Superior temporal gyrus (tissue), 1 donor: ENCODE measurements around the gene UBAC2.
"Not testable (repeated sequence)": the region's sequence is repeated elsewhere in the genome, so short reads cannot be mapped to it uniquely, and the experiment has no call there.

ENCODE experiments used
- DNase-seq: peaks from one replicate; pipeline ENCODE4 v3.0.0-alpha.2; 2016; ENCODE audit errors: extremely low spot score

Gene UBAC2

DNA sequence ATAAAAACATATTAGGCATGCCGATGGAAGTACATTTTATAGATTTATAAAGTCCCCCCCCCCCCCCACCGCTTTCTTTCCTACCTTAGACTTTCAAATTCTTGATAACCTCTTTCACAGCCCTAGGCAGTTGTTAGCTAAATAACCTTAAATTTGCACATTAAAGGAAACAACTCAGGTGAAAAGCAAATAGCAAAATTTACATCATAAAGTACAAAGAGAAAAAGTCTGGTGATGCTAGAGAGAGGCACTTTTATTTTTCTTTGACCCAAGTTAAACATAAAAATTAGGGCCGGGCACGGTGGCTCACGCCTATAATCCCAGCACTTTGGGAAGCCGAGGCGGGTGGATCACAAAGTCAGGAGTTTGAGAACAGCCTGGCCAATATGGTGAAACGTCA, 15.0 kb upstream of the UBAC2 start:
- no peak for DNase-seq

GRCh38 chr13:99190147-99190985, 10.3 kb upstream of the UBAC2 start:
- DNase-seq = peak; percentile 60

DNA sequence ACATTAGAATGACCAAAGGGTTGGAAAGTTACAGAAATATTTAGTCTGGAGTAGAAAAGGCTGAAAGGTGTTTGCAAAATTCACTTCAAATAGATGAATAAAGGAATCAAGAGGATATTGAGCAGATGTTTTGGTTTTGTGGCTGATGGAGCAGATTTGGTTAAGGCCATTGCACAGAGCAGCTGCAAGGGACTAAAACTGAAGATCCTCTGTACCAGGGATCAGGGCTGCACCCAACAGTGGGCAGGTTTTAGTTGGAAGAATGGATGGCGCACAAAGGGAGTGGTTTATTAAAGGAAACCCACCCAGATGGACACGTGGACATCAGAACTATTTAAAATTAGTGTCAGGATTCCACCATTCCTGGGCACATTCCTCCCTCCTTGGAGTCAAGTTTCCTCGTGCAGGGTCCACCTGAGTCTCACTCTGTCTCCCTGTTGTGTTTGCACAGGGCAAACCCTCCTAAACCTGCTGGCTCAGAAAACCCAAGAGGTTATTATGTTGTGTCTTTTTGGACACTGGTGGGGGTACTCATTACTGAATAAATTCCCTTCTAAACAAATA, 9.2 kb upstream of the UBAC2 start:
- no peak for DNase-seq

DNA sequence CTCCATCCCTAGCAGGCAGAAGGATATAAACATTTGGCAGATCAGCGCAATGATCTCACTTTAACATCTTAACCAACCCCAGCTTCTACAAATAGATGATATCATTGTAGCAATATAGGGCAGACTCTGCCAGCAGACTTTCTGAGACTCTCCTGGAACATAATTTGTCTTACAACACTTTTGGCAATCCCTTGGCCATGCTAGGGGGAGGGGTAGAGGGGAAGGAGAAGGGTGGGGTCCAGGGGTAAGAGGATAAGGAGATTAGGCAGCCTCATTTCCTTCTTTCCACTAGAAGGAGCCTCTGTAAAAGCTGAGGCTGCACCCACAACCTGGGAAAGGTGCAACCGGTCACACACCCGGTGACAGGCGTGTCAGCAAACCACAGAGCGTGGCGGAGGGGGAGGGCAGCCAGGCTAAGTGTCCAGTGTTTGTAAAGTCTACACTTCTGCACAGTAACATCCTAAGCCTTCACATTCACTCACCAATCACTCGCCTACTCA, 8.7 kb upstream of the UBAC2 start:
- DNase-seq = no peak

DNA sequence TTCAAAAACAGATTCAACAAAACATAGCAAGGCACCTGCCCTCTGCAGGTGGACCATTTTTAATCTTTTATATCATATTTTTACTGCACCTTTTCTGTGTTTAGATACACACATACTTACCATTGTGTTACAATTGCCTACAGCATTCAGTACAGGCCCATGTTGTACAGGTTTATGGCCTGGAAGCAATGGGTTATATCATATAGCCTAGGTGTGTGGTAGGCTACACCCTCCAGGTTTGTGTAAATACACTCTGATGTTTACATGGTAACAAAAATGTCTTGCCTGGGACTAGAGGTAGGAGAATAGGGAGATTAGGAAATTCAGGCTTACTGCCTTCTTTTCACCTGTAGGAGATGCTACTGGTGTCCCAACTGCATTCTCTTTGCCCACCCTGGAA, 8.2 kb upstream of the UBAC2 start:
- DNase-seq = no peak

GRCh38 chr13:99193152-99193551, 7.5 kb upstream of the UBAC2 start:
- no peak for DNase-seq

DNA sequence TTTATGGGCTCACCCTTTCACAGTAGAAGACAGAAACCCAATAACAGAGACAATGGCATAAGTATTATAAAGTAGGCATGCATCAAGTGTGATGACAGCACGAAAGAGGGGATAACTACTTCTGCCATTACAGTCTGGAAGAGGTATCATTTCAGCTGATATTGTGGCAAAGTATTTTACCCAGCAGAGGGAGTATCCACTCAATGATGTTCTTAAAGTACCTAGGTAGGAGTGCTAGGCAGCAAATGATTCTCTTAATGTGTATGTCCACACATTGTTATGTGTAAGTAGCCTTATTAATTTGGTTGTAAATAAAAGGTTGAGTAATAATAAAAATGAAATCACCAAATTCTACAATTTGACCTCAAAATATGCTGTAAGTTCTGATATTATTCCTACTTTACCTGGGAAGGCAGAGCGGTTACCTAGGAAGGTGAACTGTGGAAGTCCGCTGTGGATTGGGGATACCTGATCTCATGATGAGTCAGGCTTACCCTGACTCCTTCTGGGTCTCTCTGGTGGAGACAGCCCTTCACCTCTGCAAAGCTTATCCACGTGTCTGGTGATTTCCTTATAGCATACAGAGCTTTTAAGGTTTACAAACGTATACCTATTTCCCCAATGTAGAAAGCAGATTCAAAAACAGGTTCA, 4.1 kb upstream of the UBAC2 start:
- DNase-seq = no peak

GRCh38 chr13:99197117-99197651, 3.5 kb upstream of the UBAC2 start:
- DNase-seq = no peak

DNA sequence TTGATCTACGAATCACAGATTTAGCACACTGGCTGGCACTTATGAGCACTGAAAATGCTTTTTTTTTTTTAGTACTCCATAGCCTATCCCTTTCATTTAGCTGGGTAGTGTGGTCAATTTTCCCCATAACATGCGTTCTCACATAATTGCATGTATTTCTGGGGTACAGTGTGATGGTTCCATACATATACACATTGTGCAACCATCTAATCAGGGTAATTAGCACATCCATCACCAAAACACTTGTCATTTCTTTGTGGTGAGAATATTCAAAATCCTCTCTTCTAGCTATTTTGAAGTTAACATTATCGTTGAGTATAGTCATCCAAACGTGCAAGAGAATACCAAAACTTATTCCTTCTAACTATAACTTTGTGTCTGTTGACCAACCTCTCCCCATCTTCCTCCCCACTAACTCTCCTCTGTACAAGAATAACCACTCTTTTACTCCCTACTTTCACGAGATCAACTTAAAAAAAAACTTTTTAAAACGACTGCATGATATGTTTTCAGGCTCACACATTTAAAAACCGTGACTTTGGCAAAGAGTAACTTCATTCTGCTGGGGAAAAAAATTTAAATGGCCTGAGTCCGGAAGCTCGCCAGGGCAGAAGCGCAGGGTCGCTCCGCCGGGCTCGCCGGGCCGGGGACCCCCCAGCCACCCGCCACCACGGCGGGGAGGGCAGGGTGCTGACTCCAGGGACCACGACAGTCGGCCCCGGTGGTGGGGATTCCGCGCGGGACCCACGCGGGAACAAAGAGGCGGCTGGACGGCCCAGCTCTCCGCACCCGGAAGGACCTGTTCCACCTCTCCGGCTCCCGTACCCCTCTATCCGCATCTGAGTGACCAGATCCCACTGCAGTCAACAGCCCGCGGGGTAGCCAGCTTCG, 868 bp upstream of the UBAC2 start:
- DNase-seq = no peak

GRCh38 chr13:99203601-99204579, 3.2 kb downstream of the UBAC2 start:
- no peak for DNase-seq

GRCh38 chr13:99205621-99206220, 5.1 kb downstream of the UBAC2 start:
- DNase-seq = no peak

DNA sequence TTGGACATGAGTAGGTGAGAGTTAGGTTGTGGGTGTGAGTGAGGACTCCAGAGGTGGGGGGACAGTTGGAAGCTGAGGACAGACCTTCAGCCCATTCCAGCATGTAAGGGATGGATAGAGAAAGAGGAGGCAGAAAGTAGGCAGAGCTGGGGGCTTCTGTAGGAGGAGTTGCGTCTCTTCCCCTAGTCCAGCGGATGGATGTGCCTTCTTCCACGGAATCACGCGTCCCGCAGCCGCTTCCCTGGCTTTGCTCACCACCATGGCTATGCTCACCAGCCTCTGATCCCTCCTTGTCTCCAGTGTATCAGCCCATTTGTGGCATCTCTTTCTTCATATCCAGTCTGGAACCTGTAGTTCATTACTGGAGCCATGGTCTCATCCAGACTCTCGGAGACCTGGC, 5.6 kb downstream of the UBAC2 start:
- no peak for DNase-seq

GRCh38 chr13:99206873-99207272, 6.2 kb downstream of the UBAC2 start:
- no peak for DNase-seq

- no peak for DNase-seq
These were observed 6.9 kb downstream of the UBAC2 start for GRCh38 chr13:99207511-99207910.

DNA sequence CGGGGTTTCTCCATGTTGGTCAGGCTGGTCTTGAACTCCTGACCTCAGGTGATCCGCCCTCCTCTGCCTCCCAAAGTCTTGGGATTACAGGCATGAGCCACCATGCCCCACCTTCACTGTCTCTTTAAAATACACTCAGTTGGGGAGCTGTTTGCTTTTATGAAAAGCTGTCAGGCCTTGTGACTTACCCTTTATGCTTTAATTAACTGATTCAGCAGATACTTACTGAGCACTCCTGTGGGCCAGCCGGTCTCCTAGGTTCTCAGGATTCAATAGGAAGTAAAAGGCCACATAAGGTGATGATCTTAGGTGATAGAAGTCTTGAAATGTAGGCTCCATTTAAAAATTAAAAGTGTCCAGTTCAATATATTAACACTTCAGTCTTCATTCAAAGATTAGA, 7.5 kb downstream of the UBAC2 start:
- DNase-seq = no peak

DNA sequence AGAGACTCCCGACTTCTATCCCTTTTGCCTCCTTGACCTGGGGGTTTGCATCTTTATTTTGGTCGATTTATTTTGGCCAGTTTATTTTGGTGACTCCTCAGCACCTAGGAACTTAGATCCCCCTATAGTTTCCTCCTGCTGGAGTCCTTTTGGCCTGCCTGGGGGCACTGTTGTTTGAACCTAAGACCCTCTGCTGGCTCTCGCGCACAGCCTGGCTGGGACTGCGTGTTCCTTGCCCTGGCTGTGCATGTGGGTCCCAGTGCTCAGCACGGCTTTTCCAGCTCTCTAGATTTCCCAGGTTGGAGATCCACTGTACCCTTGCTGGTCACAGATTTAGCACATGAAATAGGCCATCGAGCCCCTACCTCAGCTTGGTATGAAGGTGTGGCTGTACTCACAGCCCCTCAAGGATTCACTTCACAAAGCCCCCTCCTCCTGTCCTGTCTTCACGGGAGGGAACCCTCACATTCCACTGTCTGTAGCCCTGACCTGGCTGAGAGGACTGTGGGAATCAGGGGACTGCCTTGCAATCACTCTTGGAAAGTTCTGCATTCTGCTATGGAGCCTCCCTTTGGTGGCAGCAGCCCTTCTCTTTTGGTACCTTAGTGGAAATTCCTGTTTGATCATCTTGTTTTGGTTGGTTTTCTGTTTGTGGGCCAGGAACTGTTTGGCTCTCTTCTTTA, 8.3 kb downstream of the UBAC2 start:
- no peak for DNase-seq

DNA sequence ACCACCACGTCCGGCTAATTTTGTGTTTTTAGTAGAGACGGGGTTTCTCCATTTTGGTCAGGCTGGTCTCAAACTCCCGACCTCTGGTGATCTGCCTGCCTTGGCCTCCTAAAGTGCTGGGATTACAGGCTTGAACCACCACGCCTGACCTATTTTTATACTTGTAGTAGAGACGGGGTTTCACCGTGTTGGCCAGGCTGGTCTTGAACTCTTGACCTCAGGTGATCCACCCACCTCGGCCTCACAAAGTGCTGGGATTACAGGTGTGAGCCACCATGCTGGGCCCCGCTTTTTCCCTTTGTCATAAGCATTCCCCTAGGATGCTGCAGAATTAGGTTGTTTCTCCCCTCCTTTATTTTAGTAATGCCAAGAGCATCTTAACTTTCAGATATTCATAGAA, 10.0 kb downstream of the UBAC2 start:
- DNase-seq = not testable (repeated sequence)

DNA sequence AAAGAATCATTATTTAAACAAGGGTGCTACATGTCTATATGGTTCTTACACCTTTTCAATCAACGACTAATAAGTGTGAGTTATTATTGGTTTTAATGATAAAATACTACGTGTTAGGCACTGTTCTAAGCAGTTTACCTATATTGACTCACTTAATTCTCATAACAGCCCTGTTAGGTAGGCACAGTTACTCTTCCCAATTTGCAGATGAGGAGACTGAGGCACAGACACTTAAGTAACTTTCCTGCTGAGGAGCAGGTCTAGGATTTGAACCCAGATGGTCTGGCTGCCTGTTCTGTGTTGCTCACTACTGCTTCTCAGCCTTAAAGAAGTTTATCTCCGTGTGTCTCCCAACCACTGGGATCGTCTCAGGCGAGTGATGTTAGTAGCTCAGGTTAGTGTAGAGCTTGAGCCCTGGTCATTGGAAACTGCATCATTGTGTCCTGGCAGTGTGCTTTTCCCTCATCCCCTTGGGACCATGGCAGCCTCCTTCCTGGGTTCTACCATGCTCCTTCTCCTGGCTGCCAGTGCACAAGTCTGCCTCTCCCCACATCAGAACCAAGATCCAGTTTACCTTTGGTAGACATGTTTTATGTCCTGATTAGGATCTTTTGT, 10.9 kb downstream of the UBAC2 start:
- DNase-seq = no peak

- DNase-seq = no peak
These were observed 13.6 kb downstream of the UBAC2 start for GRCh38 chr13:99214232-99214631.
